A172 (cell line): ENCODE measurements around the gene SIN3B. TPM values are rescaled to one million over a fixed set of nuclear protein-coding genes. Genes with fewer than 3 reads are reported as not detected.
"Not testable (repeated sequence)": the region's sequence is repeated elsewhere in the genome, so short reads cannot be mapped to it uniquely, and the experiment has no call there.

Experiments used
- DNase-seq: peaks from one replicate; pipeline ENCODE4 v3.0.0-alpha.2; 2015; ENCODE audit warnings: low spot score
- total RNA-seq: library from RNA; depleted of rRNA; stranded (reverse); fragments of >200 nt; shearing (Covaris generic); gene quantifications from 2 replicates; pipeline ENCODE4 v1.2.3, GENCODE V29; 2014; rRNA removed

The SIN3B gene, protein sequence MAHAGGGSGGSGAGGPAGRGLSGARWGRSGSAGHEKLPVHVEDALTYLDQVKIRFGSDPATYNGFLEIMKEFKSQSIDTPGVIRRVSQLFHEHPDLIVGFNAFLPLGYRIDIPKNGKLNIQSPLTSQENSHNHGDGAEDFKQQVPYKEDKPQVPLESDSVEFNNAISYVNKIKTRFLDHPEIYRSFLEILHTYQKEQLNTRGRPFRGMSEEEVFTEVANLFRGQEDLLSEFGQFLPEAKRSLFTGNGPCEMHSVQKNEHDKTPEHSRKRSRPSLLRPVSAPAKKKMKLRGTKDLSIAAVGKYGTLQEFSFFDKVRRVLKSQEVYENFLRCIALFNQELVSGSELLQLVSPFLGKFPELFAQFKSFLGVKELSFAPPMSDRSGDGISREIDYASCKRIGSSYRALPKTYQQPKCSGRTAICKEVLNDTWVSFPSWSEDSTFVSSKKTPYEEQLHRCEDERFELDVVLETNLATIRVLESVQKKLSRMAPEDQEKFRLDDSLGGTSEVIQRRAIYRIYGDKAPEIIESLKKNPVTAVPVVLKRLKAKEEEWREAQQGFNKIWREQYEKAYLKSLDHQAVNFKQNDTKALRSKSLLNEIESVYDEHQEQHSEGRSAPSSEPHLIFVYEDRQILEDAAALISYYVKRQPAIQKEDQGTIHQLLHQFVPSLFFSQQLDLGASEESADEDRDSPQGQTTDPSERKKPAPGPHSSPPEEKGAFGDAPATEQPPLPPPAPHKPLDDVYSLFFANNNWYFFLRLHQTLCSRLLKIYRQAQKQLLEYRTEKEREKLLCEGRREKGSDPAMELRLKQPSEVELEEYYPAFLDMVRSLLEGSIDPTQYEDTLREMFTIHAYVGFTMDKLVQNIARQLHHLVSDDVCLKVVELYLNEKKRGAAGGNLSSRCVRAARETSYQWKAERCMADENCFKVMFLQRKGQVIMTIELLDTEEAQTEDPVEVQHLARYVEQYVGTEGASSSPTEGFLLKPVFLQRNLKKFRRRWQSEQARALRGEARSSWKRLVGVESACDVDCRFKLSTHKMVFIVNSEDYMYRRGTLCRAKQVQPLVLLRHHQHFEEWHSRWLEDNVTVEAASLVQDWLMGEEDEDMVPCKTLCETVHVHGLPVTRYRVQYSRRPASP
- total RNA-seq = 23.9 and 24.7 TPM in 2 replicates

DNA sequence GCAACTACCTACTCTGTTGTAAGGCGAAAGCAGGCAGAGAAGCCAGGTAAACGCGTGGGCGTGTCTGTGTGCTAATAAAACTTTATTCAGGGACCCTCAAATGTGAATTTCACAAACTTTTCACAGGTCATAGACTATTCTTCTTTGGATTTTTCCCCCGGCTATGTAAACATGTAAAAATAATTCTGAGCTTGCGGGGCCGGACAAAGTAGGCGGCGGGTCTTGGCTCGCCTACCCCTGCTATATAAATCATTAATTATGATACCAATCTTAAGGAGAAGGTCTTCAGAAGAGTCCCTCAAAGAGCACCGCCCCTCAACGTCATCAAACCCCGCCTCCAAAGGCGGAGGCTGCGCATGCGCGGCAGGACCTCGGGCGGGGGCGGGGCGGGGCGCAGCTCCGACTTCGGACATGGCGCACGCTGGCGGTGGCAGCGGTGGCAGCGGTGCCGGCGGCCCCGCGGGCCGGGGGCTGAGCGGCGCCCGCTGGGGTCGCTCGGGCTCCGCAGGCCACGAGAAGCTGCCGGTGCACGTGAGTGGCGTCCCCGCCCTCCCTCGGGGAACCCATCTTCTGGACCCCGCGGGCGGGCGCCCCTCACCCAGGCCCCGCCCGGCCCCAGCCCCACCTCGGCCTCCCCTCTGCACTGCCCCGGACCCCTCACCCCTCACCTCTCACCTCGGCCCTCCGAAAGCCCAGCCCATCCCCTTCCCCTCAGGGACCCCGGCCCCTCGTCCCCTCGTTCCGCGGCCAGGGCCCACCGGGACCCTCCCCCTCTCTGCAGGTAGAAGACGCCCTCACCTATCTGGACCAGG lies at the start of gene SIN3B:
Gene SIN3B (plus strand): TSS at position 389 of the 812 bp plus-strand sequence. CDS start 23 bp downstream, at position 412.
- DNase-seq = peak; percentile 79

DNA sequence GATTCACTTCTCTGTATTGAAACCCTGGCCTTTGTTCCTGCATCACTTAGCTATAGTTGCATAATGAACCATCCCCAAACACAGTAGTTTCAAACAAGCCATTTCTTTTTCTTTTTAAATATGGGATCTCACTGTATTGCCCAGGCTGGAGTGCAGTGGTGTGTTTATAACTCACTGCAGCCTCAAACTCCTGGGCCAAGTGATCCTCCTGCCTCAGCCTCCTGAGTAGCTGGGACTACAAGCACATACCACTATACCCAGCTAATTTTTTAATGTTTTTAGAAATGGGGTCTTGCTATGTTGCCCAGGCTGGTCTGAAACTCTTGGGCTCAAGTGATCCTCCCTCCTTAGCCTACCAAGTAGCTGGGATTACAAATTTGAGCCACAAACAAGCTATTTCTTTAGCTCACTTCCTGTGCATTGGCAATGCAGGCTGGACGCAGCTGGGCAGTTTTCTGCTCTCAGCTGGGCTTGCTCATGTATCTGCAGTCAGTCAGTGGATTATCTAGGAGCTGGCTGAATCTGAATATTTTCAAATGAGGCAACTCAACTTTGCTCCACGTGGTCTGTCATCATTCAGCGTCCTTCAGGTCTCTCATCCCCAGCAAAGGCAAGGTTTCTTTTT lies 49.5 kb upstream of the SIN3B start:
- no peak for DNase-seq

DNA sequence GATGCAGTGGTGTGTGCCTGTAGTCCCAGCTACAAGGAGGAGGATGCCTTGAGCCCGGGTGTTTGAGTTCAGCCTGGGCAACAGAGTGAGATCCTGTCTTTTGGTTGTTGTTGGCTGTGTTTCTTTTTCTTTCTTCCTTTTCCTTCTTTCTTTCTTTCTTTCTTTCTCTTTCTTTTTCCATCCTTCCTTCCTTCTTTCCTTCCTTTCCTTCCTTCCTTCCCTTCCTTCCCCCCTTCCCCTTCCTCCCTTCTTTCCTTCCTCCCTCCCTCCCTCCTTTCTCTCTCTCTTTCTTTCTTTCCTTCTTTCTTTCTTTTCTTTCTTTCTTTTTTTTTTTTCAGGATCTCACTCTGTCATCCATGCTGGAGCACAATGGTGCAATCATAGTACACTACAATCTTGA lies 46.5 kb upstream of the SIN3B start:
- no peak for DNase-seq

DNA sequence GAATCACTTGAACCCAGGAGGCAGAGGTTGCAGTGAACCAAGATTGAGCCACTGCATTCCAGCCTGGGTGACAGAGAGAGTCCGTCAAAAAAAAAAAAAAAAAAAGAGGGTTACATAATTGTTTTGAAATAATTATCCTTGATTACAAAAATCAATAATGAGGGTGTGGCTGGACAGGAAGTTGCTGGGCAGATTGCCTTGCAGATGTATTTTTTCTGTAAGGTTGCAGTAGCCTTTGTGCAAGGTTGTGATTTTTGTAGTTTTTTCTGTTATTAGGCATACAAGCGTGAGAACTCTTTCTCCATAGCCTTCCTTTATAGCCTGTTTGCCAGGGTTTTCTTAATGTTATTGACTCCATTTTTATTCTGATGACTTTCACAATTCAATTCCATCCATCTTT lies 40.7 kb upstream of the SIN3B start:
- no peak for DNase-seq

DNA sequence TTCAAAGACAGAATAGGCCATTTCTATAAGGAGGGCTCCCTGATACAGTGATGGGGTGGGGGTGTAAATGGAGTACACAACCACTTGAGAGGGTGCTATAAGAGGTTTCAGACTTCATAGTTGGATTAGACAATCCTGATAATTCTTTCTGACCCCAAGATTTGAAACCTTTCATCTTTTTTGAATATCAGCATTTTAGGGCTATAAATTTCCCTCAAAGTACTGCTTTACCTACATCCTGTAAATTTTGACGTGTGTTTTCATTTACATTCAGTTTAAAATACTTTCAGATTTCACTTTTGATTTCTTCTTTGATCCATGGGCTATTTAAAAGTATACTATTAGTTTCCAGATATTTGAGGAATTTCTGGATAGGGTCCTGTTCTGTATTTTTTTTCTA lies 40.0 kb upstream of the SIN3B start:
- no peak for DNase-seq

DNA sequence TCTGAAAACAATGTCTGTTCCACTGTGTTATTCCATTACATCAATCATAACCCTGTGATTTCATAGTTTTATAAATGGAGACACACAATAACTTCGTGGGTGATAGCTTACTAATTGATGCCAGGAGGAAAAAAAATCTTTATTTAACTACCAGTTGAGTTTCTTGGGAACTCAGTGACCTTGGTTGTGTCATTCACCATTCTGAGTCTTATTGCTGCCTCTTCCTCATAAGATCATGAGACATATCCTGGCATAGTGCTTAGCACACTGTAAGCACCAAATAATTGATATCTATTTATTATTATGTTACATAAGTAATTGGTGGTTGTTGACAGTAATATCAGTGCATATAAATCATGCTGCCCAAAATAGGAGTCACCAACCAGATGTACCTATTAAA lies 39.1 kb upstream of the SIN3B start:
- no peak for DNase-seq

DNA sequence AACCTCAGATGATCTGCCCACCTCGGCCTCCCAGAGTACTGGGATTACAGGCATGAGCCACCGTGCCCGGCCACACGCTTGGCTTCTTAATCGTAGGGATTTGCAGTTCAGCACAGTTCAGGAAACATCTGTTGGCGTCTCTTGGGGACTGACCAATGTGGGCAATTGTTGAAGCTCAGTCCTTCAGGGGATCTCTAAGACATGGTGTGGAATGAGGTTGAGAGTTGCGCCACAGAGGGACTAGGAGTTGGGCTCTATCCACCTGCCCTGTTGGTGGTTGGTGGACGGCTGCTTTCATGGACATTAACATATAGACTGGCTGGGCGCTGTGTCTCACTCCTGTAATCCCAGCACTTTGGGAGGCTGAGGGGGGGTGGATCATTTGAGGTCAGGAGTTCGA lies 37.3 kb upstream of the SIN3B start:
- DNase-seq = no peak

DNA sequence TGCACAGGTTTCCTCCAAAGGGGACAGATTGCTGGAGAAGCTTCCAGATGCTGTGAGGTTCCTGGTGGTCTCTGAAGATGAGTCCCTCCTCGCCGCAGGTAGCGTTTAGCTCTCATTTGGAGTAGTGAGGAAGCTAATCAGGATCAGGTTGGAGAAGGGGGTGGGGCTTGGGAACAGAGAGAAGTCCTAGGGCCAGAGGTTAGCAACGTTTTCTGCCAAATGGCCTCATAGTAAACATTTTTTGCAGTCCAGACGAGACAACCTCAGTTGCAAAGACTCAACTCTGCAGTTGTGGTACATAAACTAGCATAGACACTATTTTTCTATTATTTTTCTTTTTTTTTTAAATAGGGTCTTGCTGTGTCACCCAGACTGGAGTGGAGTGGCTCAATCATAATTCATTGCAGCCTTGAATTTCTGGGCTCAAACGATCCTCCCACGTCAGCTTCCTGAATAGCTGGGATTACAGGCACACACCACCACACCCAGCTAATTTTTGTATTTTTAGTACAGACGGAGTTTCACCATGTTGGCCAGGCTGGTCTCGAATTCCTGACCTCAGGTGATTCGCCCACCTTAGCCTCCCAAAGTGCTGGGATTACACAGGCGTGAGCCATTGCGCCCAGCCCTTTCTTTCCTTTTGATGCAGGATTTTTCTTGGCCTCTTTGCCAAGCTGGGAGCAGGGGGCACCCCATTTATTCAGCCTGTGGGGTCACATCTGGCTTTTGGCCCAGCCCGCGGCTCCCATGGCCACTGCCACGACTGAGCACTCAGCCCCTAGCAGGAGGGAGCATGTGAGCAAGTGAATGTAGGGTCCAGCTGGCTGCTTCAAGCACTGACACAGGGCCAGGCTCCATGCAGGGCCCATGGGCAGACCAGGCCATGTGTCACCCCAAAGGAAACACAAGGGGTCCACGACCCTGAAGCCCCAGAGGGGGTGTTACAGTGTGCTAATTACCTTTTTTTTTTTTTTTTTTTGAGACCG lies 34.4 kb upstream of the SIN3B start:
- DNase-seq = no peak

DNA sequence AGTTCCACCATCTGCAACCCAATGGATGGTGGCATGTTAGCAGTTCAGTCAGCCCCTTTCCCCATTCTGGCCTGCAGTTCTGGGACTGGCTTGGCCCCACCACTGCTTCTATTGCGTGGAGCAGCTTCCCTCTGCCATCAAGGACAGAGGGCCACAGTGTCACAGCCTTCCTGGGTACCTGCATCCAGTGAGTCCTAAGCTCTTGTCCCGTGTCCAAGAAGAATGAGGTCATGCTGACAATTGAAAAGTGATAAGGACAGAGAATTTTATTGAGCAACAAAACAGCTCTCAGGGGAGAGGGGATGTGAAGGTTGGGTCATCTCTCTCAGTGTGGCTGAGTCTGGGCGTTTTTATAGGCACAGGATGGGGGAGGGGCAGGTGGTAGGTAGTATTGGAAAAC lies 33.5 kb upstream of the SIN3B start:
- DNase-seq = no peak

DNA sequence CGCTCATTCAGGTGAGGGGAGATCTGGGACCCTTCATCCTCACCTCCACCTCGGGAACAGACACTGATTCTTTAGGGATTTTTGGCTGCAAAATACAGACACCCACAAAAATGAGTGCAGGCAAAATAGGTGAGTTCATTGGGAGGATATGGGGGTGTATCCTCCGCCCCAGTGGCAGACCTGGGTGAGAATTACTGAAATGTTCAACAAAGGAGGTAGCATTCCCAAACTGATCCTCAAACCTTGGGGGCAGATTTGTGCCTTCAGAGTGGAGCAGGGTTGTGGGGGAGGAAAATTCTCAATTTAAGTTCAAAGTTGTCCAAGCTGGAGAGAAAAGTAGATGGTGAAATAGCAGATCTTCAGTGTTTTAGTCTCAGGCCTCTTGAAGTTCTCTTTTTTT lies 31.3 kb upstream of the SIN3B start:
- no peak for DNase-seq

DNA sequence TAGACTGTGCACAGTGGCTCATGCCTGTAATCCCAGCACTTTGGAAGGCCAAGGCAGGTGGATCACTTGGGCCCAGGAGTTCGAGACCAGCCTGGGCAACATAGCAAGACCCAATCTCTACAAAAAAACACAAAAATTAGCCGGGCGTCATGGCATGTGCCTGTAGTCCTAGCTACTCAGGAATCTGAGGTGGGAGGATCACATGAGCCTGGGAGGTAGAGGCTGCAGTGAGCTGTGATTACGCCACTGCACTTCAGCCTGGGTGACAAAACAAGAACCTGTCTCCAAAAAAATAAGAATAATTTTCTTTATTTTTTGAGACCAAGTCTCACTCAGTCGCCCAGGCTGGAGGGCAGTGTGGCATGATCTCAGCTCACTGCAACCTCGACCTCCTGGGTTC lies 30.9 kb upstream of the SIN3B start:
- DNase-seq = not testable (repeated sequence)

DNA sequence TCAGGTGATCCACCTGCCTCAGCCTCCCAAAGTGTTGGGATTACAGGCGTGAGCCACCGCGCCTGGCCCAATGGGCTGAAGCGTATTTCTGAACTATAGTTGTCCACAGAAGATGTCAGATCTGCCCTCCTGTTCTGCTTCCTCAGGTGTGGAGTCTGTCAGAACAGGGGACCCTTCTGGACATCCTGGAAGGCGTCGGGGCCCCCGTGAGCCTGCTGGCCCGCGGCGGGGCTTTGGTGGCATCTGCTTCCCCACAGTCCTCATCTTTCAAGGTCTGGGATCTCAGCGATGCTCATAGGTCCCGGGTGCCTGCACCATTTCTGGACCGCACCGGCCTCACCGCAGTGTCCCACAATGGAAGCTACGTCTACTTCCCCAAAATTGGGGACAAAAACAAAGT lies 29.5 kb upstream of the SIN3B start:
- no peak for DNase-seq

DNA sequence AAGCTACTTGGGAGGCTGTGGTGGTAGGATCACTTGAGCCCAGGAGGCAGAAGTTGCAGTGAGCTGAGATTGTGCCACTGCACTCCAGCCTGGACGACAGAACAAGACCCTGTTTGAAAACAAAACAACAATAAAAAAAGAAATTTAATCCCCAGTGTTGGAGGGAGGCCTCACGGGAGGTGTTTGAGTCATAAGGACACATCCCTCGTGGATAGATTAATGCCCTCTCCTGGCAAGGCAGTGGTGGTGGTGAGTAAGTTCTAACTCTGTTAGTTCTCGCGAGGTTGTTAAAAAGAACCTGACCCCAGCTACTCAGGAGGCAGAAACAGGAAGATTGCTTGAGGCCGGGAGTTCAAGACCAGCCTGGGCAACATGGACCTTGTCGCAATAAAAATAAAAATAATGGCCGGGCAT lies 27.6 kb upstream of the SIN3B start:
- peak; percentile 90 for DNase-seq

DNA sequence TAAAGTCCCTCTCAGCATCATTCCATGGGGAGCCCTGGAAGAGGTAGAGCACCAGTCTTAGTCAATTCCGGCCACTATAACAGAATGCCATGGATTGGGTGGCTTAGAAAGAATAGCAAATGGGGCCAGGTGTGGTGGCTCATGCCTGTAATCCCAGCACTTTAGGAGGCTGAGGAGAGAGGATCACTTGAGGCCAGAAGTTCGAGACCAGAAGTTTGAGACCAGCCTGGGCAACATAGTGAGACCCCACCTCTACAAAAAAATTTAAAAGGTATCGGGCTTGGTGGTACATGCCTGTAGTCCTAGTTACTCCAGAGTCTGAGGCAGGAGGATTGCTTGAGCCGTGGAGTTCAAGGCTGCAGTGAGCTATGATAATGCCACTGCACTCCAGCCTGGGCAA lies 25.0 kb upstream of the SIN3B start:
- no peak for DNase-seq

DNA sequence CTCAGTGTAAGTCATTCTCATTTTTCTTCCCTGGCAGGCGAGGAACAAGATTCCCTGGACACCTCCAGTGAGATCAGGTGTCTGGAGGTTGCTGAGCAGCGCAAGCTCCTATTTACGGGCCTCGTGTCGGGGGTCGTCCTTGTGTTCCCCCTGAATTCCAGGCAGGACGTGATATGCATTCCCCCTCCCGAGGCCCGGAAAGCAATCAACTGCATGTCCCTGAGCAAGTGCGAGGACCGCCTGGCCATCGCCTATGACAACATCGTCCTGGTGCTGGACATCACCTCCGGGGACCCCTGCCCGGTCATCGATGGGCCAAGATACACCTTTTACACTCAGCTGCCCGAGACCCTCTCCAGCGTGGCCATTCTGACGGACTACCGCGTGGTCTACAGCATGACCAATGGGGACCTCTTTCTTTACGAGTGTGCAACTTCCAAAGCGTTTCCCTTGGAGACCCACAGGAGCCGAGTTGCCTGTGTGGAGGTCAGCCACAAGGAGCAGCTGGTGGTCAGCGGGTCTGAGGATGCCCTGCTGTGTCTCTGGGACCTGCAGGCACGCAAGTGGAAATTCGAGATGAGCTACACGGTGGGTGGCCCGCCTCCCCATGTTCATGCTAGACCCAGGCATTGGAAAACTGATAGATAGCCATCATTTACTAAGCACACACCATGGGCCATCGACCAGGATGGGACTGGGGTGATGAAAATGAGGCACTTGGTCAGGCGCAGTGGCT lies 21.5 kb upstream of the SIN3B start:
- DNase-seq = no peak

DNA sequence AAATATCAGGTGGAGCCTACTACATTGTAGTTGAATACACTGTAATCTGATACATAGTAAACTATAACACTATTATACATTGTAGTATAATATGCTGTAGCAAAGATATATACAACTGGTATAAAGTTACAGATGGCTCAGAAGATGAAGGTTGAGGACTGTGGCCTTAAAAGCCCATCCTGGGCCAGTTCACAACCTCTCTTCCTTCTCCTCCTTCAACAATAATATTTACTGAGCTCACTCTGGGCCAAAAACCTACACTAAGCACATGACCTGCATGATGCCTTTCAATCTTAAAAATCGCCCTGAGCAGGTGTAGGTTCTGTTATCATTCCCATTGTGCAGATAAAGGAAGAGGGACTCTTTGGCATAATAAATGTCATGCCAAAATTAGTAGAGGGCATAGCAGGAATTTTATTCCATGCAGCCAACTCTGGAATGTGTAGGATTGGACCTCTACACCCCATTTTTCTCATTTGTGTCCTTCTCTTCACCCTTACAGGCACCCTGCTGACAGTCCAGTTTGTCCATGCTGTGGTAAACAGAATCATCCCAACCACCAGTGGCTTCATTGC lies 14.6 kb upstream of the SIN3B start:
- peak; percentile 35 for DNase-seq

DNA sequence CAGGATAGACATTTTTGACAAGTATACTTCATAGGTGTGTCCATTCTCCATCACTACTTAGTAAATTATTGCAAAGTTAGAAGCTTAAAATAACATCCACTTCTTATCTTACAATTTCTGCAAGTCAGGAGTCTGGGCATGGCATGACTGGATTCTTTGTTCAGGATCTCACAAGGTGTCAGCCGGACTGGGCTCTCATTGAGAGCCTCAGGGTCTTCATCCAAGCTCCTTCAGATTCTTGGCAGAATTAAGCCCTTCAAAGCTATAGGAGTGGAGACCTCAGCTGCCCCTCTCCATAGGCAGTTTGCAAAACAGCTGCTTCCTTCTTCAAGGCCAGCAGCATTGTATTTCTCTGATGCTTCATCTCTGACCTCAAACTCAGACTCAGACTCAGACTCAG lies 9.1 kb upstream of the SIN3B start:
- DNase-seq = no peak

DNA sequence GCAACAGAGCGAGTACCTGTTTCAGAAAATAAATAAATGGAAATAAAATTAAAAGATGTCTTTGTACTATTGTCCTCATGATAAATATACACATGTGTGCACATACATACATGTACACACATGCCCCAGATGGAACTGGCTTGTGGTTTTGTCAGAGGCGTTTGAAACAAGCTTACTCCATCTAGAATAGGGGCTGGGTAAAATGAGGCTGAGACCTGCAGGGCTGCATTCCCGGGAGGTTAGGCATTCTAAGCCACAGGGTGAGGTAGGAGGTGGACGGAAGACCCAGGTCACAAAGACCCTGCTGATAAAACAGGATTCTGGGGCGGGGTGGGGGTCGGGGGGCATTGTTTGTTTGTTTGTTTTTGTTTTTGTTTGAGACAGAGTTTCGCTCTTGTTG lies 8.1 kb upstream of the SIN3B start:
- no peak for DNase-seq

DNA sequence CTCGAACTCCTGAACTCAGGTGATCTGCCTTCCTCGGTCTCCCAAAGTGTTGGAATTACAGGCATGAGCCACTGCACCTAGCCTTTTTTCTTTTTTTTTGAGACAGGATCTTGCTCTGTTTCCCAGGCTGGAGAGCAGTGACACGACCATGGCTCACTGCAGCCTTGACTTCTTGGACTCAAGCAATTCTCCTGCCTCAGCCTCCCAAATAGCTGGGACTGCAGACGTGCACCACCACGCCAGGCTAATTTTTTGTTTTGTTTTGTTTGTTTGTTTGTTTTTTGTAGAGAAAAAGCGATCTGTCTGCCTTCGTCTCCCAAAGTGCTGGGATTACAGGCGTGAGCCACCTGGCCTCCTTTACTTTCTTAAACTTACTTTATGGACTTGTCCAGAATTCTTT lies 6.5 kb upstream of the SIN3B start:
- no peak for DNase-seq
